K562 (cell line): ENCODE data around the gene MYH9. TPM values are rescaled to one million over a fixed set of nuclear protein-coding genes. Genes with fewer than 3 reads are reported as not detected.

Source experiments
- ATAC-seq: fragments of 200-7000 bp; cut with Tn5 transposase; 3 replicates; pipeline ENCODE4 v1.9.1; 2020; ENCODE audit warnings: moderate library complexity
- BruUV-seq: library from RNA; stranded (reverse); fragments of 400-500 nt; replicated peaks from 2 replicates; lab custom pipeline; 2021; lab: Mats Ljungman, UMichigan
- CTCF ChIA-PET: fragments of 300-600 bp; formaldehyde crosslinking; extraction: SDS; loops from one replicate; lab custom pipeline; 2021; ENCODE audit warnings: low intra/inter-chr PET ratio; lab: Yijun Ruan, JAX
- POLR2A ChIA-PET: fragments of 300-600, 350-650 bp; sonication (Branson Sonifier 250); formaldehyde crosslinking; extraction: SDS; loops from one replicate; lab custom pipeline; 2021; ENCODE audit warnings: antibody characterized with exemption, inconsistent platforms; lab: Yijun Ruan, JAX
- DNase-seq, 4 experiments: peaks; one replicate each; pipeline versions ENCODE4 v3.0.0 to v3.0.0-alpha.2; 2011 to 2018; ENCODE audit warnings: low spot score in 3 of 4, mixed read lengths in 3 of 4; ENCODE audit errors: extremely low read depth in 1 of 4
- FAIRE-seq: peaks from 2 replicates; lab custom pipeline; 2011; peaks lifted over from hg19 to GRCh38; lab: Jason Lieb, UNC
- H2AFZ ChIP-seq: 2 replicates; pipeline ENCODE4 v1.6.0; 2011; ENCODE audit warnings: low read depth, low read length, control low read depth, inconsistent platforms
- H3K27ac ChIP-seq: fragments of 200-600 bp; 3 replicates; pipeline ENCODE4 v1.8.0; 2011; ENCODE audit warnings: low read depth, mild to moderate bottlenecking, control low read depth, inconsistent platforms, low read length, moderate library complexity, mixed read lengths; ENCODE audit errors: extremely low read depth
- H3K27me3 ChIP-seq, 2 experiments: fragments of 300-600 bp in 1 of 2; 2 replicates in 1 of 2; 3 replicates in 1 of 2; pipeline versions ENCODE4 v1.6.0 to v1.8.0; 2011; ENCODE audit warnings: inconsistent platforms in 2 of 2, low read length in 2 of 2, mild to moderate bottlenecking in 1 of 2, mixed read lengths in 1 of 2, moderate library complexity in 1 of 2; ENCODE audit not compliant: control insufficient read depth in 2 of 2, insufficient read depth in 2 of 2
- H3K36me3 ChIP-seq: fragments of 300-600 bp; 3 replicates; pipeline ENCODE4 v1.8.0; 2011; ENCODE audit warnings: mild to moderate bottlenecking, low read length, inconsistent platforms; ENCODE audit not compliant: control insufficient read depth, insufficient read depth
- H3K4me1 ChIP-seq, 2 experiments: fragments of 200-600 bp in 1 of 2; replicated peaks in 1 of 2; 2 replicates in 1 of 2; 3 replicates in 1 of 2; pipeline versions ENCODE4 v1.5.1 to v1.8.0; 2011; ENCODE audit warnings: inconsistent platforms in 2 of 2, low read length in 2 of 2, mild to moderate bottlenecking in 1 of 2, mixed read lengths in 1 of 2, moderate library complexity in 1 of 2; ENCODE audit not compliant: control insufficient read depth in 2 of 2, insufficient read depth in 2 of 2
- H3K4me2 ChIP-seq: 2 replicates; pipeline ENCODE4 v1.6.1; 2011; ENCODE audit warnings: low read length, control low read depth, inconsistent platforms, mixed read lengths; ENCODE audit not compliant: insufficient read depth
- H3K4me3 ChIP-seq: fragments of 200-600 bp; sonication (generic), shearing (Covaris generic); 2 replicates; pipeline ENCODE4 v1.5.1; 2016; ENCODE audit warnings: control low read depth, inconsistent platforms
- H3K79me2 ChIP-seq: fragments of 200-600 bp; 3 replicates; pipeline ENCODE4 v1.8.0; 2011; ENCODE audit warnings: low read length, inconsistent platforms; ENCODE audit not compliant: control insufficient read depth, insufficient read depth
- H3K9ac ChIP-seq, 2 experiments: 2 replicates each; pipeline versions ENCODE4 v1.6.0 to v1.6.1; 2011; ENCODE audit warnings: low read depth in 2 of 2, low read length in 2 of 2, control low read depth in 1 of 2, inconsistent platforms in 1 of 2, mild to moderate bottlenecking in 1 of 2, mixed read lengths in 1 of 2; ENCODE audit not compliant: insufficient read depth in 1 of 2
- H3K9me1 ChIP-seq: one replicate; pipeline ENCODE4 v1.6.0; 2011; ENCODE audit warnings: inconsistent platforms, mild to moderate bottlenecking, low read length, moderate library complexity; ENCODE audit not compliant: control insufficient read depth, insufficient read depth
- H3K9me3 ChIP-seq: replicated peaks from 2 replicates; pipeline ENCODE4 v1.5.1; 2011; ENCODE audit warnings: low read depth, low read length, inconsistent platforms; ENCODE audit not compliant: control insufficient read depth, insufficient read depth
- H4K20me1 ChIP-seq: replicated peaks from 2 replicates; pipeline ENCODE4 v1.6.1; 2011; ENCODE audit warnings: low read length, inconsistent platforms, mixed read lengths; ENCODE audit not compliant: control insufficient read depth, insufficient read depth
- CTCF ChIP-seq, 3 experiments: IDR thresholded peaks in 2 of 3; conservative IDR thresholded peaks in 1 of 3; 2 replicates each; pipeline ENCODE4 v1.5.1; 2011 to 2012; ENCODE audit warnings: low read length in 3 of 3, mild to moderate bottlenecking in 3 of 3, control low read depth in 2 of 3, improper control_type of control experiment in 1 of 3, inconsistent platforms in 1 of 3, low read depth in 1 of 3, mixed read lengths in 1 of 3, moderate library complexity in 1 of 3; ENCODE audit not compliant: insufficient read depth in 2 of 3
- ILK ChIP-seq: fragments of 450-650 bp; IDR thresholded peaks from 2 replicates; pipeline ENCODE4 v1.6.1; 2016; ENCODE audit warnings: missing genetic modification characterization, low read depth, mild to moderate bottlenecking, missing compliant biosample characterization, moderate library complexity, borderline replicate concordance
- MEF2A ChIP-seq: IDR thresholded peaks from 2 replicates; pipeline ENCODE4 v1.6.1; 2011; ENCODE audit warnings: low read depth, mild to moderate bottlenecking, low read length, moderate library complexity; ENCODE audit not compliant: control insufficient read depth
- PHB ChIP-seq: fragments of 250-450 bp; sonication (Bioruptor Pico); IDR thresholded peaks from 2 replicates; pipeline ENCODE4 v1.5.0; 2021
- RERE ChIP-seq: sonication (generic); formaldehyde crosslinking; IDR thresholded peaks from 2 replicates; pipeline ENCODE4 v1.8.0; 2023; ENCODE audit warnings: missing genetic modification reagents, mild to moderate bottlenecking, borderline replicate concordance
- ZBTB7A ChIP-seq: IDR thresholded peaks from 2 replicates; pipeline ENCODE4 v1.6.1; 2011; ENCODE audit warnings: low read depth, mild to moderate bottlenecking, low read length, moderate library complexity, borderline replicate concordance; ENCODE audit not compliant: control insufficient read depth
- ZNF253 ChIP-seq: fragments of 250-450 bp; sonication (Bioruptor Pico); conservative IDR thresholded peaks from 2 replicates; pipeline ENCODE4 v1.6.1; 2021; ENCODE audit warnings: mild to moderate bottlenecking
- ZNF354B ChIP-seq: fragments of 250-450 bp; sonication (Bioruptor Pico); IDR thresholded peaks from 2 replicates; pipeline ENCODE4 v1.4.0; 2020
- ZNF592 ChIP-seq: fragments of 450-650 bp; IDR thresholded peaks from 2 replicates; pipeline ENCODE4 v1.6.1; 2017; ENCODE audit warnings: antibody characterized with exemption, mild to moderate bottlenecking
- WGBS: fragments of 100-300 bp; shearing (Covaris generic); methylation state at CpG from one replicate; pipeline ENCODE4 v1.1.6; 2016; ENCODE audit warnings: low coverage, mixed read lengths; ENCODE audit not compliant: insufficient coverage; ENCODE audit errors: missing lambda C conversion rate; 5-methylcytosine and 5-hydroxymethylcytosine counted together
- in situ Hi-C: fragments of 300-500 bp; cut with MboI; formaldehyde crosslinking; loops from 4 replicates; pipeline ENCODE4 v1.15.0; 2018; ENCODE audit warnings: inconsistent platforms, mixed read lengths
- intact Hi-C: fragments of 100-400 bp; cut with micrococcal nuclease; formaldehyde crosslinking; loops from 2 replicates; pipeline ENCODE4 v1.14.2; 2022
- polyA plus RNA-seq, 8 experiments: library from polyadenylated mRNA; depleted of rRNA in 4 of 8; stranded (reverse) in 5 of 8; unstranded in 3 of 8; fragments of >200 nt; fragmentation: Nextera tagmentation in 2 of 8; fragmentation: Illumina TruSeq in 1 of 8; extraction: Ambion mirVana in 2 of 8; extraction: Trizol in 1 of 8; gene quantifications; 2 replicates each; pipeline versions ENCODE4 v1.2.1 to v1.2.3, GENCODE V29; 2011 to 2014; ENCODE audit warnings: inconsistent platforms in 1 of 8, missing spikeins in 1 of 8
- total RNA-seq, 7 experiments: library from RNA; depleted of rRNA in 6 of 7; stranded (reverse); fragments of >200 nt in 6 of 7; fragmentation: Illumina TruSeq in 2 of 7; extraction: Trizol in 2 of 7; gene quantifications; 2 replicates each; pipeline versions ENCODE4 v1.2.1 to v1.2.3, GENCODE V29; 2011 to 2021; ENCODE audit warnings: low replicate concordance in 1 of 7

MYH9 gene
- total and polyA plus RNA-seq, 9 of the 15 experiments (the other 6 are each of a cell fraction or from before 2014, with no cell fraction given), result 0.71 to 111 (median 24.6) TPM

GRCh38 chr22:36245805-36246356 lies 141.9 kb downstream of the MYH9 start:
- no TSS peak for BruUV-seq
- ChIA-PET POLR2A (no interaction called here), CTCF (no interaction called here)
- in situ Hi-C loops (no loop called here), intact Hi-C loops (no loop called here)
- no peak overlapping the region for H3K27ac ChIP-seq
- WGBS, result 25% methylated on average over 4 of the region's 4 CpGs
- no peaks in the 10 kb centered on the region for H4K20me1 ChIP-seq
- no peak overlapping the region for H3K4me2 ChIP-seq
- H3K9me1 ChIP-seq, result no peaks in the 10 kb centered on the region
- DNase-seq, result no peak
- H3K79me2 ChIP-seq, result no peaks in the 10 kb centered on the region
- no peaks in the 10 kb centered on the region for H3K36me3 ChIP-seq
- no peak overlapping the region for H2AFZ ChIP-seq
- TF ChIP-seq PHB (CRISPR knock-in tag) (no peak), CTCF (IDR thresholded peaks at IDR 0.05 in 2 of 3, conservative IDR thresholded peaks at IDR 0.05 in 1 of 3; ENCODE audit: insufficient read depth in 2 of 3, low read depth in 1 of 3, low read length in 3 of 3) (no peak), ZNF592 (no peak), ZNF253 (CRISPR knock-in tag) (no peak), ZNF354B (CRISPR knock-in tag) (no peak), ZBTB7A (no peak), RERE (CRISPR knock-in tag) (no peak), ILK (no peak), MEF2A (no peak)
- H3K9me3 ChIP-seq, result peaks cover 5% of the 10 kb centered on the region; the same call in 1 of the 2 replicates
- no peak overlapping the region for H3K9ac ChIP-seq
- no peaks in the 10 kb centered on the region for H3K27me3 ChIP-seq
- H3K4me3 ChIP-seq, result no peak overlapping the region
- FAIRE-seq, result no peak
- no peak for ATAC-seq
- H3K4me1 ChIP-seq, result 0 out of 5 replicates have a peak, but pooled peaks cover 0 to 4% of the 10 kb centered on the region in 2 experiments
